CD4-positive, alpha-beta T cell treated with Interleukin-2 at 100 ng/mL for 4 hours (primary cell): ENCODE results near the gene SAMD11.

ENCODE experiments used
- DNase-seq: peaks from one replicate; pipeline ENCODE4 v3.0.0-alpha.2; 2020; ENCODE audit warnings: low spot score

Gene SAMD11

GRCh38 chr1:963746-964525 lies 40.2 kb downstream of the SAMD11 start:
- DNase-seq = no peak

- no peak for DNase-seq
These were observed 41.2 kb downstream of the SAMD11 start for GRCh38 chr1:964691-965525.

DNA sequence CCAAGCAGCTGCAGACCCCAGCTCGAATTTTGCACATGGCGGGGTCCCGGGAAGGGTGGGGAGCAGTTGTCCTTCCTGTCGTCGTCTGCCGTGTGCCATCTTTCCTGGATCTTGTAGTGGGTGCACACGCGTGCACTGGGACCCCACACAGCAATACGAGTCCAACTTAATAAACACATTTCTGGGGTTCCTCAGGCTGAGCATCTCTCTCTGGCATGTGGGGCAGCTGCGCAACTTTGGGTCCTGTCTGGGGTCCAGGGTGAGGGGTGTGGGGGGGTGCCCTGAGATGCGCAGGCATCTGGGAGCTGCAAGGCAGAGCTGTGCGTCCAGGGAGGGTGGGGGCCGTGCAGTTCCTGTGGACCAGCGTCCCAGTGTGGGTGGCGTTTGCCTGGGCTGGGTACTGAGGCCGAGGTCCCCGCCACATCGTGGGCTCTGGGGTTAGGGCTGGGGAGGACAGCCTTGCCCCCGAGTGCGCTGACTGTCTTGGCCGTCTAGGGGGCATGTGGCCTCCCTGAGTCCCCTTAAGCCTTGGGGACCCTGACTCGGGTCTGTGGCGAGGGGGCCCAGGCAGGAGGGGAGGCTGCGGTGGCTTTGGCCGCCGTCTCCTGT lies 41.9 kb downstream of the SAMD11 start:
- no peak for DNase-seq

- DNase-seq = peak; percentile 27
These were observed 42.5 kb downstream of the SAMD11 start, which contains the start of gene PLEKHN1 for GRCh38 chr1:966135-966703. Gene PLEKHN1, plus strand, starts transcription at chr1:966482. Its CDS starts 50 bp downstream, at chr1:966532.

- peak; percentile 82 for DNase-seq
These were observed 43.1 kb downstream of the SAMD11 start for GRCh38 chr1:966704-967300.

DNA sequence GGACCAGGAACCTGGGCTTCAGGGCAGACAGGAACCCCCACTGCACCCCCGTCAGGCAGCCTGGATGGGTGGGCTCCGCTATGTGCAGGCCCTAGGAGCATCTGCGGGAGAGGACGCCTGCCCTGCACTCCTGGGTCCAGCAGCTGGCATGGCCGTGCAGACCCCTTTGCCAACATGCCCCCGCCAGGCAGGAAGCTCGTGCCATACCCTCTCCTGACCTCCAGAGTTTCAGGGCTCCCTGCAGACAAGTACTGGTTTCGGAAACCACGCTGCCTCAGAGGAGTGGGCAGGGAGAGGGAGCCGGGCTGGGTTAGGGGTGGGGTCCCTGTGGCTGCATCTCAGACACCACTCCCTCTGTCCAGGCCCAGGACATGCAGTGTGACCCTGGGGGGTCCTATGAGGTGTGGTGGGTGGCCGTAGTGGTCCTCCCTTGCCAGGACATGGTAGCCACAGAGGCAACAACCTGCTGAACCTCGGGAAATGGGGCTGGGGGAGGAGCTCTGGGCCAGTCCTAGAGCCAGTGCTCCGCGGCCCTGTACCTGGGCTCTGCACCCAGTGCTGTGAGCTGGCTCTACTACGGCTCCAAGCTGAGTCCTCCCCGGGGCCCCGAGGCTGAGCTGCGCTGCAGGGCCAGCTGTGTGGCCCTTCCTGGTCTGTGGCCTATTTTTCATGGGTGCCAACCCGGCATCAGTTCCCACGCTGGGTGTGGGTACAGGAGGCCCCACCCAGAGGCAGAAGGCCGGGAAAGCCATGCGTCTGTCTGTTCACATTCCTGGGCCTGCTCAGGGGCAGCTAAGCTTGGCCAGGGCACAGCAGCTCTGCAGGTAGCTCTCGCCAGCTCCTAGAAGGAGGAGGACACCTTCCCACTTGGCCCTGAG lies 44.0 kb downstream of the SAMD11 start:
- DNase-seq = no peak

DNA sequence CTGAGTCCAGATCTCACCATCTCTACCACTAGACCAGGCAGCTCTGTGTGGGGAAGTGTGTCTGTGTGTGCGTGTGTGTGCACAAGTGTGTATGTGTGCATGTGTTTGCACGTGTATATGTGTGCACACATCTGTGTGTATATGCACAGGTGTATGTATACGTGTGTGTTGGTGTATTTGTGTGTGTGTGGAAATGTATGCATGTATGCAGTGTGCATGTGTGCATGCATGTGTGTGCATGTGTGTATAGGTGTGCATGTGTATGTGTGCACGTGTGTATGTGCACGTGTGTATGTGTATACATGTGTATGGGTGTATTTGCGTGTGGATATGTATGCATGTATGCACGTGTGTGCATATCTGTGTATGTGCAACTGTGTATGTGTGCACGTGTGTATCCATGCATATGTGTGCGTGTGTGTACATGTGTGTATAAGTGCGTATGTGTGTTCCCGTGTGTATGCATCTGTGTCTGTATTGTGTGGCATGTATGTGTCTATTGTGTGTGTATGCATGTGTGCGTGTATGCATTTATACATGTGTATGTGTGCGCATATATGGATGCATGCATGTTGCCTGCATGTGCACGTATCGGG lies 45.6 kb downstream of the SAMD11 start:
- no peak for DNase-seq

- DNase-seq = no peak
These were observed 46.7 kb downstream of the SAMD11 start for GRCh38 chr1:970242-970972.

GRCh38 chr1:970973-971730 lies 47.4 kb downstream of the SAMD11 start:
- no peak for DNase-seq

DNA sequence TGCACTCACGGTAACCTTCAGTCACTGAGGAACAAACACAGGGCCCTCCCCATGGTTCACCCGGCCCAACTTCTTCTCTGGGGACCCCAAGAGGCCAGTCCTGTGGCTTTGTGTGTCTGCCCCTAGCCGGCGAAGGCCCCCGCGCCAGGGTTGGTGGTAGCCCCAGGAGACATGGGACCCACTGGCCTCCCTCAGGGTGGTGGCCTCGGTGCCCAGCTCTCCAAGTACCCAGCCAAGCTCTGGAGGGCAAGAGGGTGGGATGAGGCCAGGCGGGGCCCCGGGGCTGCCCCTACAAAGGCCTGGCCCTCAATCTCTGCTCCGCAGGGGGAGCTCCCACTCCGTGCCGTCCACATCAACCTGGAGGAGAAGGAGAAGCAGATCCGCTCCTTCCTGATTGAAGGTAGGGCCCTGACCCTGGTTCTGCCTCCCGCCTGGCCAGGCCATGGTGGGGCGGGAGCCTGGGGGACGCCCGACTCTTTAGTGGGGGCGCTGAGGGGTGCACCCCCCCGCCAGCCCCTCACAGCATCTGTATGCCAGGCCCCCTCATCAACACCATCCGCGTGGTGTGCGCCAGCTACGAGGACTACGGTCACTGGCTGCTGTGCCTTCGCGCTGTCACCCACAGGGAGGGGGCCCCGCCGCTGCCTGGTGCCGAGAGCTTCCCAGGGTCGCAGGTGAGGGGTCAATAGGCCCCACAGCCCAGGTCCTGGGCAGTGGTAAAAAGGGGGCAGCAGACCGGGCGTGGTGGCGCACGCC lies 48.2 kb downstream of the SAMD11 start:
- DNase-seq = no peak

- DNase-seq = no peak
These were observed 49.2 kb downstream of the SAMD11 start for GRCh38 chr1:972726-973458.

- no peak for DNase-seq
These were observed 50.0 kb downstream of the SAMD11 start for GRCh38 chr1:973459-974292.

DNA sequence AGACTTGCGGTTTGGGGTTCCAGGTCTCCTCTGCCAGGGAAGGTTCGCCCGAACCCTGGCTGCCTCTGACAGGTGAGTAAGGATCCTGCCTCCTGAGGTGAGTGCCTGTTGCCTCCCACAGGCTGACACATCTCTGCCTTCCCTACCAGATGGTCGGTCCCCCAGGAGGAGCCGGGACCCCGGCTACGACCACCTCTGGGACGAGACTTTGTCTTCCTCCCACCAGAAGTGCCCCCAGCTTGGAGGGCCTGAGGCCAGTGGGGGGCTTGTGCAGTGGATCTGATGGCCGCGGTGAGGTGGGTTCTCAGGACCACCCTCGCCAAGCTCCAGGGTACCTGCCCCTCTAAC lies 50.5 kb downstream of the SAMD11 start:
- no peak for DNase-seq

GRCh38 chr1:974687-975328 lies 51.1 kb downstream of the SAMD11 start:
- DNase-seq = no peak

DNA sequence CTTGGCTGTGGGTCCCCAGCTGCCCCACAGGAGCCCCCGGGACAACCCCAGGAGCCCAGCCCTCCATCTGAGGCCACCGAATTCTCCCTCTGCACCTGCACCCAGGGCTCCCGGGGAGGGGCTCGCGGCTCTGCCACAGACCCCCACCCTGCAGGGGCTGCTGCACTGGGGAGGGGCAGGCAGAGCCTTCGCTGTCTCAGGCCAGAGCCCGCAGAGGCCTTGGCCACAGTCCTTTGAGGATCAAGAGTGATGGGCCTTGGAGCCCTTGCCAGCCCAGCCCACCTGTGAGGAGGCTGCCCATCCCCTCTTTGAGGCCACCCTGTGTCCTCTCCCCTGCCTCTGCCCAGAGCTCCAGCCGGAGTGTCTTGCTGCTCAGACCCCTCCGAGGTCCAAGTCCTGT lies 51.6 kb downstream of the SAMD11 start:
- no peak for DNase-seq
